Fibroblast of gingiva (primary cell): ENCODE measurements around the gene SPTBN5.

Source experiments
- DNase-seq: peaks from one replicate; pipeline ENCODE4 v3.0.0-alpha.2; 2011; ENCODE audit warnings: low read depth

The SPTBN5 gene

DNA sequence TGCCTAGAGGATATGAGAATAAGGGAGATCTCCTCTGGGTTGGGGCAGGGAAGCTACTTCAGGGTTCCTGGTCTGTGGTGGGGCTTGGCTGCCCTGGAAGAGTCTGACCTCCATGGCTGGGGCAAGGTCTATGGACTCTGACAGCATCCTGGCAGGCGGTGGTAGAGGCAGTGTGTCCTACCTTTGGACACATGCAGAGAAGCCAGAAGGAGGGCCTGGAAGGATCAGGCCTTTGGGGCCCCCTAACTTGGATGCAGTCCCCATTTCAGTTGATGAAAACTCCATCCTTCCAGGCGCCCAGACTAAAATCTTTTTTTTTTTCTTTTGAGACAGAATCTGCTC lies 10.4 kb downstream of the SPTBN5 start:
- DNase-seq = no peak

DNA sequence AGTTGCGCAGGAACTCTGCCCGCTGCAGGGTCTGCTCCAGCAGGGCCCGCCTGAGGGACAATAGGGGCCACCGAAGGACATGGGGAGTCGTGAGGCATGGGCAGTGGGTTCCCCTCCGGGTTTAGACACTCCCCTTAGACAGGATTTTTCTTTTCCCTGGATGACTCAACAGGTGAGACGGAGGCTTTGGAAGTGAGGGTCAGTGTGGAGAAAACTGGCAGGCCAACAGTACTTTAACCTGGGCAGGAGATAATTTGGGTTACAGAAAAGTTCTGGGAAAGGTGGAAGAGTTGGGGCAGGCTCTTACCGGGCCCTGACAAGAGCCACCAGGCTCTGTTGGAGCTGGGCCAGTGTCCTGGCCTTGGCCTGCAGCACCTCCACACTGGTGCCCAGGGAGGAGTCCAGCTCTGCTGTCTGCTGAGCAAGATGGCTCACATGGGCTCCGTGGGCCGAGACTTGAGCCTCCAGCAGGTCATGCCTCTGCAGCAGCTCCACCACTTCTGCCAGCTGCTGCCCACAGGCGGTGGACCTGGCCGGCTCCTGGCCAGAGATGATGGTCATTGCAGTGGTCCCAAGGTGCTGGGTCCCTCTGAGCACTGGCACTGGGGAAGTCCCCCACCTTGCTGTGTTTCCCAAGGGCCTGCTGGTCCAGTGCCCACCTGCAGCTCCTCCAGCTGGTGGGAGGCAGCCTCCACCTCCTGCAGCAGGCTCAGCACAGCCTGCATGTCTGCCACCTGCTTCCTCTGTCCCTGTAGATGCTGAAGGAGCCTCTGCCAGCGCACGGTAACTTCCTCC lies 11.0 kb downstream of the SPTBN5 start:
- no peak for DNase-seq

DNA sequence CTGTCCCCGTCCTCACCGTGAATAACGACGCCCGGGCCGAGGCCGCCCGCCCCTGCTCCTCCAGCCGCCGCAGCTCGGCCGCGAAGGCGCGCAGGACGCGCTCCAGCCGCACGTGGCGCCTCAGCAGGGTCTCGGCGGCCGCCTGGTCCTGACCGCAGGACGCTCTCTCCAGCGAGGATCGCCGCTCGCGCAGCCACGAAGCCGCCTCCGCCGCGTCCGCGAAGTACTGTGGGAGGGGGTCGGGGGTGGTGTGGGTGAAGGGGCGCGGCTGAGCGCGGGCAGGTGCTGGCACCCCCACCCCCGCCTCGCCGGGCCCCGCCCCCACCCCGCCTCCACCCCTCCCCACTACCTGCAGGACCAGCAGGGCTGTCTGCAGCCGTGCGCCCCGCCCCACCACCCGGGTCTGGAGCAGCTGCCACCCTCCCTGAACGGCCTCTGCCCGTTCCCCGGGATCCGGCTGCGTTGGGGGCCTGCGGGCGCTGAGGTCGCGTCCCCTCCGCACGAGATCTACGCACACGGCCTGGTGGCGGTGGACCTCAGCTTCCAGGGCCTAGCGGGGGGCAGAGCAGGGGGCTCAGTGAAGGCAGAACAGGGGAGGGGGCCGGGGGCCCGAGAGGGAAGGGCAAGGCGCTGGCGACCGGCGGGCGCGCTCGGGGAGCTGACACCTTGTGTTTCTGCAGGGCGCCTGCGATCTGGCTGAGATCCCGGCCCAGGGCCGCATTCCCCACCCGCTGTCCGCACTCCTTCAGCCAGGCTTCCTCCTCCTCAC lies 11.7 kb downstream of the SPTBN5 start:
- no peak for DNase-seq

DNA sequence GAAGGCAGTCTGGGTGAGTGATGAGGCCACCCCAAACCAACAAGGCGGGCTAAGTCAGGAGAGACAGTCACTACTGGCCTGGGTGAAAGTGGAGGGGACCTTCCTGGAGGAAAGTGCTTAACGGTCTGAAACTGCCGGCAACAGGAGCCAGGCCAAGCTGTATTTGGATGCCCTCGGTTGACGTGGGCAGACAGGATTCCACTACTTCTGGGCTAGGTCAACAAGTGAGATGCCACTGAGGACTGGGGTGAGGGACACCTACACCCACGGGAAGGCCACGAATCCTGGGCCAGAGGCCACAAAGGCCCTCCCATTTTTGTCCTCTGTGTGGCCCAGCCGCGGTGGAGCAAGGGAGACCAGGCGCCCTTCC lies 12.3 kb downstream of the SPTBN5 start:
- no peak for DNase-seq

DNA sequence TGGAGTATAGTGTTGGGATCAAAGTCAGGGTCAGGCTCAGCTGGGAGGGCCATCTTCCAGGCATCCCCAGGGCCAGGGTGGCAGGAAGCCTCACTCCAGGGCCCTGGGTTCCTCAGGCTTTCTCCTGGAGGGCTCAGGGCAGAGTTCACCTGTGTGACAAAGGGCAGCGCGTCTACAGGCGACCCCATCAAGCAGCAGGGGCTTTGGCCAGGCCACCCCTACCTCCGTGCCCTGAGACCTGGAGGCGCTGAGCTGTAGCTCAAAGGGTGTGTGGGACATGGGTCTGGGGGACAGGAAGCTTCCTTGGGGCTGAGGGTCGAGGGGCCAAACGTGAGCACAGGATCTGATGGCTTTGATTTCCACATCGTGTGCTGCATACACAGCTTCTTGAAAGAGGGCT lies 12.8 kb downstream of the SPTBN5 start:
- DNase-seq = no peak

DNA sequence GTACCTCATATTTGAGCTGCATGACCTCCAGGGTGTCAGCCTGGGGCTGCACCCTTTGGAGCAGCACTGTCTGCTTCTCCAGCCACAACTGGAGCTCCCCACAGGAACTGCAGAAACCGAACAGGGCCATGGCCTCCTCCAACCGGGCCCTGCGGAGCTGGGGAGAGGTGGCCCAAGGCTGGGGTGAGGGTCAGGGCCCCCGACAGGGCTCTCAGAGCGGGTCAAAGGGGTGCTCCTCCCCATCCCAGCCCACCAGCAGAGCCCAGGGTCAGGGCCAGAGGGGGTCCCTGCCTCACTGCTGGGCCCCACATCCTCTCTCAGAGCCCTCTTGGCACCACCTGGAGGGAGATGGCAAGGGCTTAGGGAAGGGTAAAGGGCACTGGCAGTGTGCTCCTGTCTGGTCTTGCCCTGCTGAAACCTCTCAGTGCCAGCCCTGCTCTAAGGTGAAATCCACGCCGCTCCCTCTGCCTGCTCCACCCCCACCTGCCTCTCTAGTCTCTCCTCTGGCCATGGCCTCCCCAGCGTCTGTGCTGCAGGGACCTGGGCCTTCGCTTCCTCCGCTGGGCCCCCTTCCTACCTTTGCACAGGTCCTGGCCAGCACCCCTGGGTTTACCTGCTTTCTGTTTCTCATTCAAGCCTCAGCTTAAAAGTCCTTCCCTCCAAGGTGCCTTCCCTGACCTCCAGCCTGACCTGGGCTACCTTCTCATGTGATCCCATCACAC lies 13.5 kb downstream of the SPTBN5 start:
- no peak for DNase-seq

DNA sequence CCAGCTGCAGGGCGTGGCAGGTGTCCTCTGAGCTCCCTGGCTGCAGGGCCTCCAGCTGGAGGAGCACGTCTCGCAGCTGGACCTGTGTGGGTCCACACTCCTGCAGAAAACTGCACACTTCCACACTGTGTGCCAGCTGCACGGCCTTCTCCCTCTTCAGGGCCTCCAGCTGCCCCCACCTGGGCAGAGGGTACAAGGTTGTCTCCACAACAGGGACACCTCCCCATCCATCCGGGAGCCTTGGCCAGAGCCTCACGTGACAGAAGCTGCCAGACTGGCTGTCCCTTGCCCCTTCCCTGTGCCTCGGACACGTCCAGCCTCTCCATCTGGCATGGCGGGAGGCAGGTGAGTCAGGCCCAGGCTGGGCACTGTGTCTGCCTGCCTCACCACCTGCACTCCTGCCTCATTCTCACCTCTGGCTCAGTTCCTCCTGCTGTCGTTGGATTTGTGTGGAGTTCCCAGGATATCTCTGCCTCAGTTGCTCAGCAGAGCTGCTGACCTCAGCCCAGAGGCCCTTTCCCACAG lies 14.5 kb downstream of the SPTBN5 start:
- DNase-seq = no peak

DNA sequence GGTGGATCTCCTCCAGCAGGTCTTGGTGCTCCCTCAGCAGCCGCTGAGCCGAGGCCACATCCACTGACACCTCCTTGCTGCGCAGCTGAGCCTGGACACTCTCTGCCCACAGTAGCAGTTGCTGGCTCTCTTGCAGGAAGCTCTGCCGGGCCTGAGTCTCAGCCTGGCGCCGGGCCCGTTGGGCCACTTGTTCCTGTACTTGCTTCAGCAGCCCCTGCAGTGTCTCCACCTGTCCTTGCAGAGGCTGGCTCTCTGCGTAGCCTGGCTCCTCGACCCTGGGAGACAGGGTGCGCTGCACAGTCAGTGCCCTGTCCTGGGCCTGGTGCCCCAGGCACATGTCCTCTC lies 15.5 kb downstream of the SPTBN5 start:
- DNase-seq = no peak

DNA sequence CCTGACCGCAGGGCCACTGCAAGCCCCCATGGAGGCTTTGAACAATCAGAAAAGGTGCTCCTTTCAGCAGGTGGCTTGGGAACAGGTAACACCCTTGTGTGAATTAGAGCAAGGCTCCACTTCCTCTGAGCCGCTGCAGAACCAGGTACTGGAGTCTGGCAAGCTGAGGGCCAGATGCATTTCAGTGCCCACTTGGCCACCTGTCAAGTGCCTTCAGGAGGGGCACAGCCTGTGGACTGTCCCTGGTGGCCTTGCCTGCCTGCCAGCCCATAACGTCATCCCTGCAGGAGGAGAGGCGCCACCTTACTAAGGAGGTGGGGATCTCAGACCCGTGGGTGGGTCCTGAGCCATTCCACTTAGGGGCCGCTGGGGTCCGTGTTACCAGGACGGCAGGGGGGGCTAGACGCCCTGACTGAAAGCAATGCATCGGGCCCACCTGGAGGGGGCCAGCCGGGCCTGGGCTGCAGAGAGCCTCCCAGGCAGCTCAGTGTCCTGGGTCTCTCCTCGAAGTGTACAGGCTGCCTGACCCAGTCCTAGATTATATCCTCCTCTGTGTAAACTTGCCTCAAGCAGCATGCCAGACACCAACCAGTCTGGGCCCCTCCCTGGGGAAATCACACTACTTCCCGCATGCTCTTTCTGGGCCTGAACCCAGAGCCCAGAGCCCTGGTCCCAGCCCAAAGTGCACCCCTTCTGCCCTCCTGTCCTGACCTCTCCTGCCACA lies 16.1 kb downstream of the SPTBN5 start:
- DNase-seq = no peak

DNA sequence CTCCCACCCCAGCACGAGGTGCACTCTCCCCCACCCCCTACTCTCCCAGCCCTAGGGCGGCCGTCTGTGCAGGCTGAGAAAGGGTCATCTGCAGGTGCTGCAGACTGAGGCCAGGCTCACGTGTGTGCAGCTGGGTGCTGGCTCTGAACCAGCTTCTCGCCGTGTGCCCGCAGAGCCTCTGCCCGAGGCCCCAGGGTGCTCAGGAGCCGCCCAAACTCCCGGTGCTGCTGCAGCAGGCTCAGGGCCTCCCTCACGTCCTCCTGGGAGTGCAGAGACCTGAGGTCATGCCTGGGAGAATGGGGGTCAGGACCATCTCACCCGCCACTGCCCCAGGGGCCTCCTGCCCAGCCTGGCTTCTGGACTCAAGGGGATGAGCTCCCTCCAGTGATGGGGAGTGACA lies 17.2 kb downstream of the SPTBN5 start:
- DNase-seq = no peak

DNA sequence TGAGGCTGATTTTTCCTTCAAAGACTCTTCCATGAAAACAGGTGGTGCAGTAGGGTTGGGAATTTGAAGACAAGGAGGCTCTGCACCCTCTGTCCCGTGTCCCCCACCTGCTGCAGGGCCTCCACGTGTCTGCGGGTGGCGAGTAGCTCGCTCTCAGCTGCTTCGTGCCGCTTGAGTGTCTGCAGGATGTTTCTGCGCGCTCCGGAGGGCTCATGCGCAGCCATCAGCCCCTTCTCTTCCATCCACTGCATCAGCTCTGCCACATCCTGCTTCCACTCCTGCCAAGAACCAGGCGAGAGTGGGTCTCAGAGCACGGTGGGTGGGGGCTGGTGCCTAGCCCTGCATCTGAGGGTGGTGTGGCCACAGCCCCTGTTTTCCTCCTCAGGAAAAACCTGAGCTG lies 17.8 kb downstream of the SPTBN5 start:
- no peak for DNase-seq

DNA sequence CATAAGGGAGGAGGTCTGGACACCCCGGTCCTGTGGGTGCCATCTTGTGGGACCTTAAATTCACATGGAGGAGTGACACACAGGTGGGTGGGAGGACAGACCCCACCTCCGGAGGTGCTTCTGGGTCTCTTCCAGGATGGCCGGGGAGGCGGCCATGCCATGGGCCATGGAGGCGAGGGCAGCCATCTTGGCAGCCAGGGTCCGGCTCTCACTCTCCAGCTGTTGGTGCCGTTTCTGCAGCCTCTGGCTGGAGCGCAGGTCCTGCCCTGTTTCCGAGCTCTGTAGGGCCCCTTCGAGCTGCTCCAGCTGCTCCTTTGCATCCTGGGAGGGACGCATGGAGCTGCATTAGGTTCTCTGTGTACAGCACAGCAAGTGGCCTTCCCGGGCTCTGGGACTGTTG lies 19.1 kb downstream of the SPTBN5 start:
- DNase-seq = no peak

DNA sequence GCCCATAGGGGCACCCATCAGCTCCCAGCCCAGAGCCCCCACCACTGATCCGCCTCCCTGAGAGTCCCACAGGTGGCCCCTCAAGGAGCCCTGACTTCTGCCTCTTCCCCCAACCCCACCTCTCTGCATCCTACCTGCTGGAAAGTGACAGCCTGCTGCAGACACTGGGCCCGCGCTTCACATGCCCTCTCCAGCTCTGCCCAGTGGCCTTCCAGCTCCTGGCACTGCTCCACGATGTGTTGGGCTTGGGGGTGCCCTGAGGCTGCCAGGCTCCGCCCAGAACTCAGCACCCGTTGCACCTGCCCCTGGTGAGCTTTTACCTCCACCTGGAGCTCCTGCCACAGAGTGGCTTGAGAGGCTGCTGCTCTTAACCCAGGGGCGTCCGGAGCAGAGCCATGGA lies 20.1 kb downstream of the SPTBN5 start:
- DNase-seq = no peak

DNA sequence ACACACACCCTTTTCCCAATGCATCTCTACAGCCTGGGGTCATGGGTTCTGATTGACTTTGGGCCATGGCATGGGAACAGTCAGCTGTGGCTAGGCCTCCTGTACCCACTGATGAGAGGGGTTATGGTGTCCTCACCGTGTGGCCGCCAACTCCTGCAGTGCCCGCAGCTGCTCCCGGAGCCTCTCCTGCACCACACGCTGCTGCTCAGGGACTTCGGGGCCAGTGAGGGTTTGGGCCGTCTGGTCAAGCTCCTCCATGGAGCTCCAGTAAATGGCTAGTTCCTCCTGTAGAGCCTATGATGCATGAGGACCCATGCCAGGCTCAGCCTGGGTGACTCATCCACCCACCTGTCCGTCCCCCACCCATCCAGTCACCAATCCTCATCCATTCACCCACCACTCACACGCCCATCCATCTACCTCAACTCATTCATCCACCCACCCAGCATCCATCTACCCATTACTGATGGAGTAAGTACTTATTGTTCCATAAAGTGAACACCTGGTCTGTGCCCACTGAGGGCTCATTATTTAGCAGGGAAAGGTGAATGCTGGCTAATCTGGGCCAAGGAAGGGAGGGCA lies 21.6 kb downstream of the SPTBN5 start:
- no peak for DNase-seq

DNA sequence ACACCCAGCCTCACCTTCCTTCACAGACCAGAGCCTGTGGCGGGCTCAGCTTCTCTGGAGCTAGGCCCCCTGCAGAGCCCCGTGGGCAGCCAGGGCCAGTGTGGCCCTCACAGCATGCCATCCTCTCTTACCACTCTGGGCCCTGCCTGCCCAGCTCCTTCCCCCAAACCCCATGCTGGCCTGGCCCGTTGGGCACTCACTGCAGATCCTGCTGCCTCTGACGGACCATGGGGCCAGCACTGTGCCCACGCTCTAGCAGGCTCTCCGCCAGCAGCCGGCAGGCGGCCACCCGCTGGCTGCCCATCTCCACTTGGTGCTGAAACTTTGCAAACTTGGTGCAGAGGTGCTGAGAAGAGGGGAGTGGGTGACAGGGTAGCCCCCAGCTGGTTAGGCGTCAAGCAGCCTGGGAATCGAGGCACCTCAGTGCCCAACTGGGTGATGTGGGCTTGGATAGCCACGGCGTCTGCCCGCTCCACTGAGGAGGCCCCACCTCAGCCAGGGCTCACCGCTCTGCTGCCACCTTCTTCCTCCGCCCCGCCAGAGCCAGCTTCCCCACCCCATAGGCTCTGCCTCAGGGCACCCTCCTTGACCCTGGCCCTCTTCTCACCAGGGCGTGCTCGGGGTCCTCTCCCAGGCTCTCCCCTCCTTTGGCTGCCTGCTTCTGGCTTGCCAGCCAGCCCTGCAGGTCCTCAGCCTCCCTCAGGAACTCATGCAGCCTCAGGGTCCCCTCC lies 22.5 kb downstream of the SPTBN5 start:
- no peak for DNase-seq

DNA sequence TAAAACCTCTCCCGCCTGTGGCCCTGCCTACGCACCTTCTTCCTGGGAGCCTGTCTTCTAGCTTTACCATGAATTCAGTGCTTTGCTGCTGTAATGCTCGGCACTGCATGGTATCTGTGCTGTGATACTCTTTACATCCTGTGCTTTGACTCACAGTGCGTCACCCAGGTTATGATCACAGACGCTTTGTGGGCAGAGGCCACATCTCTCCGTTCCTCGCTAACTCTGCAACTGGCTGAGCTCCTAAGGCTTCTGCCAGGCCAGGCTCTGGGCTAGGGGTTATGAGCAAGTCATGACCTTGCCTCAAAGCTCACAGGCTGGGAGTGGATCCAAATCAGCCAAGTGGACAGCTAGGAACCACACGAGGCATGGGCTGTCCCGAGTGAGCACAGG lies 23.2 kb downstream of the SPTBN5 start:
- peak; percentile 18 for DNase-seq

DNA sequence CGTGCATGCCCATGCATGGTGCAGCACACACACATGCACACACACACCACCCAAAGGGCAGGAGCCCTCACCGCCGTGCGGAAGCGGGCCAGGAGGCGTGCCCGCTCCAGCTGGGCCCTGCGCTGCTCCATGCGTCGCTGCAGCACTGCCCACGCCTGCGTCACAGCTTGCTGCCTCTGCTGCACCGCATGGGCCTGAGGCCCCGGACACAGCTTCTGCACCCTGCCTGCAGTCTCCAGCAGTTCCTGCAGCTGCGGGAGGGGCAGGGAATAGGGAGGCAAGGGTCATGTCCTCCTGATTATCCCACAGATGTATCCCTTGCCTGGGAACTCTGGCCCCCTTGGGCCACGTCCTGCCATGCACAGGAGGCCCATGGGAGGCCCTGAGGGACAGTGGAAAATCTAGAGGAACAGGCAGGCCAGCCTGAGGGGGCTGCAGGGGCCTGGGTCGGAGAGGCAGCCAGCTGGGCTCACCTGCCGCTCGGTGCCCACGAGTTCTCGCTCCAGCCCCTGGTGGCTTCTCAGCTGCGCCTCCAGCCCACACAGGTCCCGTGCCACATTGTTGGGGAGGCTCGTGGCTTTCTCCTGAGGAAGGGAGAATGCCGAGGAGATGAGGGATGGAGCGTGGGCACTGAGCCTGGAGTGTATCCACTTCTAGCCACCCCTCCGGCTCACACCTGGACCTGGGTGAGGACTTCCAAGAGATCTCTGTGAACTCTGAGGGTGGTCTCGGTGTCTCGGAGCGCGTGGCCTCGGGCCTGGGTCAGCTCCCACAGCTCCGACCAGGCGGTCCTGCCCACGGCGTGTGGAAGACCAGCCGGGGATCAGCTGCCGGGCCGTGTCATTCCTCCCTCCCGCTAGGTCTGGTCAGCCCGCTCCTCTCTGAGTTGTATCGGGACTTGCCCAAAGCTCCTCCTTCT lies 23.8 kb downstream of the SPTBN5 start:
- DNase-seq = no peak

DNA sequence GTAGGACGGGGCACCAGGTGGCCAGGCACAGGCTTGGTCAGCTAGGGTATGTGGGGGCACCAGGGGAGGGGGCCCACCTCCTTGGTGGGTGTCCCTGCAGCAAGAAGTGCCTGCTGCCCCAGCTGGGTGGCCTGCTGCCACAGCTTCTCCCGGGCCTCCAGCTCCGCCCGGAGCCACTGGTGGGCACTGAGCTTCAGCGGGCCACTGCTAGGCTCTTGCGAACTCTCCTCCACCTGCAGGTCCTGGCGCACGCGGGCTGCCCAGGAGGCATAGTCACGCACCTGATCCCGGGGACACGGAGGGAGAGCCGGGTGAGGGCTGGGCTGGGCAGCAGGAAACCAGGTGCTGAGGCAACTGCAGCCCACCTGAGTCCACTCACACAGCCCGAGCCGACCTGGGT lies 25.5 kb downstream of the SPTBN5 start:
- DNase-seq = no peak

DNA sequence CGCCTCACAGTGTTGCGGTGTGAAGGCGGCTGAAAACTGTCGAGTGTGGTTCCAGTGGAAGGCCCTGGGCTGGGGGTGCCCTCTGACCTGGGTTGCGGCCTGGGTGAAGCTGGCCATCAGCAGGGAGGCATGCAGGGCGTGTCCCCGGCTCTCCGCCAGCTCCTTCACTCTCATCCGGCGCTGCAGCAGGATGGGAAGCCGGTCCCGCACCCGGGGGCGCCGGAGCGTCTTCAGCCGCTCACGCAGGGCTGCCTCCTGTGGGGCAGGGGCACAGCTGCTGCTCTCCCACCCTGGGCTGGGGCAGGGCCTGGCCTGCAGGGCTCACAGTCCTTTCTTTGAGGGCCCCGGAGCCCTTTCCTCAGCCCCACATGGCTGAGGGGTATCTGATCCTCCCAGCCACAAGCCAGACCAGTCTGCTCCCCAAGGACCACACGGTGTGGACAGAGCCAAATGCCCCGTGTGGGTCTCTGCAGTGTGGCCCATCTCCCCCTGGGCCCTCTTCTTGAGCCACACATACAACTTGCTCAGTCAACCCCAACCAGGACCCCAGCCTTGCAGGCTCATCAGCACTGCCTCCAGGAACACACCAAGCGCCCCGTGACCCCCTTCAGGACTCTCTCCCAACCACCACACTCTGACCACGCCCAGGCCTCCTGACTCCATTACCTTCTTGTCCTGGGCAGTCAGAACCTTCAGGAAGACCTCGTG lies 26.8 kb downstream of the SPTBN5 start:
- DNase-seq = no peak

DNA sequence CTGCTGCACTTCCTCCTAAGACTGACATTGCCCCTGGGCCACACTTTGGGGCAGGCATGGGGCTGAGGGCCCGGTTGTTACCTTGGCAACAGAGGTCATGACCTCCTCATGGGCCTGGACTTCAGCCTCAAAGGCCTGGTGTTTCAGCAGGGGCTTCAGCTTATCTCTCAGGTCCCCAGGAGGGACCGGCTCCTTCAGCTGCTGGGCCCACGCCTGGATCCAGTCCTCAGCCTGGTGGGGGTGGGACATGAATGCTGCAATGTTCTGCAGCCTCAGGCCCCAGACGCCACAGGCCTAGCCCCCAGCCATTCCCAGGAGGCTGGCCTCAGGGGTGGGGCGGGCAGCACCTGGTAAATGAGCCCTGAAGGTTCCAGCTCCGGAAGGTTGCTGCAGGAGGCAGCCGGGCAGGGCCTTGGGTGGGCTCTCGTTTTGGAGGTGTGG lies 27.6 kb downstream of the SPTBN5 start:
- DNase-seq = no peak
